CD4-positive, alpha-beta T cell (primary cell): ENCODE measurements around the gene PLP2. TPM values are rescaled to one million over a fixed set of nuclear protein-coding genes. Genes with fewer than 3 reads are reported as not detected.

Source experiments
- ATAC-seq: fragments of 200-7000 bp; cut with Tn5 transposase; one replicate; pipeline ENCODE4 v1.10.0; 2022; ENCODE audit warnings: mild to moderate bottlenecking; ENCODE audit not compliant: poor library complexity
- CTCF ChIA-PET: fragments of 350-600 bp; sonication (Branson Sonifier 250); formaldehyde crosslinking; loops from one replicate; lab custom pipeline; 2021; ENCODE audit warnings: antibody characterized with exemption, inconsistent platforms; lab: Charles Lee
- POLR2A ChIA-PET: fragments of 350-600 bp; sonication (Branson Sonifier 250); formaldehyde crosslinking; loops from one replicate; lab custom pipeline; 2021; ENCODE audit warnings: antibody characterized with exemption, inconsistent platforms; lab: Charles Lee
- DNase-seq, 14 experiments: peaks; one replicate each; pipeline ENCODE4 v3.0.0-alpha.2; 2013 to 2020; ENCODE audit warnings: mixed read lengths in 2 of 14
- H3K27ac ChIP-seq, 2 donors: one replicate each; pipeline versions ENCODE4 v1.5.1 to v1.7.0; 2013; ENCODE audit warnings: low read length in 2 of 2, low read depth in 1 of 2, mild to moderate bottlenecking in 1 of 2
- H3K27me3 ChIP-seq, 2 experiments: 1 replicate in 1 of 2; 2 replicates in 1 of 2; pipeline versions ENCODE4 v1.6.1 to v1.7.0; 2013; ENCODE audit warnings: low read length in 2 of 2, control low read depth in 1 of 2, mild to moderate bottlenecking in 1 of 2, moderate library complexity in 1 of 2; ENCODE audit not compliant: insufficient read depth in 2 of 2, control insufficient read depth in 1 of 2
- H3K36me3 ChIP-seq: one replicate; pipeline ENCODE4 v1.6.1; 2013; ENCODE audit warnings: low read length, control low read depth; ENCODE audit not compliant: insufficient read depth
- H3K4me1 ChIP-seq: one replicate; pipeline ENCODE4 v1.6.1; 2013; ENCODE audit warnings: low read length, control low read depth; ENCODE audit not compliant: insufficient read depth
- H3K4me3 ChIP-seq: one replicate; pipeline ENCODE4 v1.5.1; 2013; ENCODE audit warnings: mild to moderate bottlenecking, low read length, moderate library complexity
- H3K9me3 ChIP-seq, 2 experiments: 1 replicate in 1 of 2; 2 replicates in 1 of 2; pipeline versions ENCODE4 v1.6.1 to v1.7.0; 2013; ENCODE audit warnings: low read length in 2 of 2, mild to moderate bottlenecking in 2 of 2, control low read depth in 1 of 2, moderate library complexity in 1 of 2; ENCODE audit not compliant: control insufficient read depth in 1 of 2, insufficient read depth in 1 of 2
- H3K27ac Mint-ChIP-seq: one replicate; pipeline ENCODE4 v1.8.0; 2020; ENCODE audit warnings: mixed read lengths
- H3K27me3 Mint-ChIP-seq: one replicate; pipeline ENCODE4 v1.8.0; 2021; ENCODE audit warnings: mixed read lengths
- H3K36me3 Mint-ChIP-seq: one replicate; pipeline ENCODE4 v1.8.0; 2021; ENCODE audit warnings: low read depth, mixed read lengths
- H3K4me1 Mint-ChIP-seq: one replicate; pipeline ENCODE4 v1.8.0; 2021; ENCODE audit warnings: low read depth, mixed read lengths
- H3K4me3 Mint-ChIP-seq: one replicate; pipeline ENCODE4 v1.8.0; 2020; ENCODE audit warnings: mild to moderate bottlenecking, mixed read lengths
- H3K9me3 Mint-ChIP-seq: one replicate; pipeline ENCODE4 v1.8.0; 2020; ENCODE audit warnings: mixed read lengths
- intact Hi-C, 2 experiments: fragments of 100-400 bp; cut with DNase I in 1 of 2; cut with micrococcal nuclease in 1 of 2; formaldehyde crosslinking; loops; one replicate each; pipeline versions ENCODE4 v1.15.1 to v1.9.0; 2023 to 2025; cut with DNase I, micrococcal nuclease
- total RNA-seq, 174 experiments: library from RNA in 2 of 174; stranded (reverse) in 2 of 174; gene quantifications; one replicate each; pipeline ENCODE4 v1.2.3 and lab custom pipeline; 2021 to 2026
- TF ChIP-seq, protein P1 (sequence below): fragments of 200-600 bp; IDR thresholded peaks from one replicate; pipeline ENCODE4 v1.8.0; 2022; ENCODE audit warnings: antibody characterized with exemption, mild to moderate bottlenecking

PLP2 gene
- total RNA-seq, 2 experiments from 2014 or later = 124 to 128 TPM

DNA sequence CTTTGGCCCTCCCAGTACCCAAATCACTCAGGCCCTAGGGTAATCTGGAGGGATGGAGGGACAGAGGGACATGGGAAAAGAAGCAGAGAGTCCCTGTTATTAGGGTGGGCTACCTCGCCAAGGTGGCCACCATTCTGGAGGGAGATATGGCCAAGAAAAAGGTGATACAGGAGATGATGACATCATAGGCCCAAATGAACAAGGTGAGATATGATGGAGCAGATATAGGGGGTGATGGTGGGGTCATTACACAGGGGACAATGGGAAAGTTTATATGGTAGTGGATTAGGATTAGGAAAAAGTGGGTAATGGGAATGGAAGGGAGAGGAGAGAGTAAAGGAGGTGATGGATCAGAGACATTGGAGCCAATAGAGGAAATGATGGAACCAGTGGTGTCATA lies 41.2 kb downstream of the PLP2 start:
- TF ChIP-seq, protein P1, sequence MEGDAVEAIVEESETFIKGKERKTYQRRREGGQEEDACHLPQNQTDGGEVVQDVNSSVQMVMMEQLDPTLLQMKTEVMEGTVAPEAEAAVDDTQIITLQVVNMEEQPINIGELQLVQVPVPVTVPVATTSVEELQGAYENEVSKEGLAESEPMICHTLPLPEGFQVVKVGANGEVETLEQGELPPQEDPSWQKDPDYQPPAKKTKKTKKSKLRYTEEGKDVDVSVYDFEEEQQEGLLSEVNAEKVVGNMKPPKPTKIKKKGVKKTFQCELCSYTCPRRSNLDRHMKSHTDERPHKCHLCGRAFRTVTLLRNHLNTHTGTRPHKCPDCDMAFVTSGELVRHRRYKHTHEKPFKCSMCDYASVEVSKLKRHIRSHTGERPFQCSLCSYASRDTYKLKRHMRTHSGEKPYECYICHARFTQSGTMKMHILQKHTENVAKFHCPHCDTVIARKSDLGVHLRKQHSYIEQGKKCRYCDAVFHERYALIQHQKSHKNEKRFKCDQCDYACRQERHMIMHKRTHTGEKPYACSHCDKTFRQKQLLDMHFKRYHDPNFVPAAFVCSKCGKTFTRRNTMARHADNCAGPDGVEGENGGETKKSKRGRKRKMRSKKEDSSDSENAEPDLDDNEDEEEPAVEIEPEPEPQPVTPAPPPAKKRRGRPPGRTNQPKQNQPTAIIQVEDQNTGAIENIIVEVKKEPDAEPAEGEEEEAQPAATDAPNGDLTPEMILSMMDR = no peak

DNA sequence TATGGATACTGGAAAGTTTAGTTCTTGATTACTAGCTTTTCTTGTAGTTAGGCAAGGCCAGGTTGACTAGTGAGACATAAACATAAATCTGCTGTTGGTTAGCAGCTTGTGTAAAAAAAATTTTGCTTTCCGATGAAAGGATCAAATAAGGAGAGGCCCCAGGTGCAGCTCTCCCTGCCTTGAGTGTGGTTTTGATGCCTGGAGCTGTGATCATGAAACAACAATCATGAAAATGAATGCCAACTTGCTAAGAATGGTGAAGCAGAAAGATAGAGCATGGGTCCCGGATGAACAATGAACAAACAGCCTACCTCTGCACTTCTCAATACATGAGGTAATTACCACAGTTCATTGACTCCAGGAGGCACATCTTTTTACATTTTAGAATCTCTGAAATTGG lies 42.7 kb downstream of the PLP2 start:
- no peak overlapping the region for H3K27ac ChIP-seq
- ChIA-PET CTCF (no interaction called here), POLR2A (no interaction called here)
- no peaks in the 10 kb centered on the region for H3K4me1 ChIP-seq
- Mint-ChIP-seq H3K36me3 (no peaks in the 10 kb centered on the region), H3K27me3 (no peaks in the 10 kb centered on the region), H3K4me1 (no peaks in the 10 kb centered on the region), H3K9me3 (no peaks in the 10 kb centered on the region), H3K4me3 (no peak overlapping the region), H3K27ac (no peak overlapping the region)
- DNase-seq (no peak), ATAC-seq (no peak)
- no peaks in the 10 kb centered on the region for H3K36me3 ChIP-seq
- H3K9me3 ChIP-seq = no peaks in the 10 kb centered on the region
- H3K27me3 ChIP-seq = no peaks in the 10 kb centered on the region
- TF ChIP-seq, protein P1 = no peak
- H3K4me3 ChIP-seq = no peak overlapping the region
- intact Hi-C loops = no loop called here

More for the DNA sequence above, 41.2 kb downstream of the PLP2 start:
- no peaks in the 10 kb centered on the region for H3K9me3 Mint-ChIP-seq
- H3K4me1 ChIP-seq = no peaks in the 10 kb centered on the region
- CTCF ChIA-PET = no interaction called here
- POLR2A ChIA-PET = no interaction called here
- no peaks in the 10 kb centered on the region for H3K27me3 Mint-ChIP-seq
- no peak for DNase-seq
- H3K9me3 ChIP-seq = no peaks in the 10 kb centered on the region
- no peak overlapping the region for H3K27ac ChIP-seq
- H3K4me3 Mint-ChIP-seq = no peak overlapping the region
- H3K27me3 ChIP-seq = no peaks in the 10 kb centered on the region
- H3K4me1 Mint-ChIP-seq = no peaks in the 10 kb centered on the region
- no peaks in the 10 kb centered on the region for H3K36me3 Mint-ChIP-seq
- intact Hi-C loops = no loop called here
- no peak overlapping the region for H3K4me3 ChIP-seq
- ATAC-seq = no peak
- H3K27ac Mint-ChIP-seq = no peak overlapping the region
- no peaks in the 10 kb centered on the region for H3K36me3 ChIP-seq

DNA sequence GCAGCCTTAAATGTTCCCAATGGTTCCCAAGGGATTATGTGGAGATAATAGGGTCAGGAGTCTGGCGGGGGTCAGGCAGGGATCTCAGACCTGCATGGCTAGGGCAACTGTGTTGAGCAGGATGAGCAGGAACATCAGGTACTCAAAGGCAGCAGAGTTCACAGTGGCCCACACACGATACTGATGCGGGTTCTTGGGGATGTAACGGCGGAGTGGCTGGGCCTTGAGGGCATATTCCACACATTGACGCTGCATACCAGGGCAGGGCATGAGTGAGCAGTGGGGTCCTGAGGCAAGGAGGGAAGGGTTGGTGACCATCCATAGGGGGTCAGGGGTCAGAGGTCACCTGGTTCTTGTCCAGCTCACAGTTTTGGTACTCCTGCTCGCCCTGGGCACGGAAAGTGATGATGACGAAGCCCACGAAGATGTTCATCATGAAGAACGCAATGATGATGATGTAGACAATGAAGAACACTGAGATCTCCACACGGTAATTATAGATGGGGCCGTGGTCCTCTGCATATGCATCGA lies 43.4 kb downstream of the PLP2 start:
- no peaks in the 10 kb centered on the region for H3K36me3 ChIP-seq
- Mint-ChIP-seq H3K27me3 (no peaks in the 10 kb centered on the region), H3K4me1 (no peaks in the 10 kb centered on the region), H3K4me3 (no peak overlapping the region), H3K27ac (no peak overlapping the region), H3K9me3 (no peaks in the 10 kb centered on the region), H3K36me3 (no peaks in the 10 kb centered on the region)
- intact Hi-C loops = no loop called here
- ChIA-PET CTCF (no interaction called here), POLR2A (no interaction called here)
- H3K4me1 ChIP-seq = no peaks in the 10 kb centered on the region
- TF ChIP-seq, protein P1 = no peak
- no peak overlapping the region for H3K27ac ChIP-seq
- H3K27me3 ChIP-seq = no peaks in the 10 kb centered on the region
- H3K9me3 ChIP-seq = no peaks in the 10 kb centered on the region
- DNase-seq (no peak), ATAC-seq (no peak)
- no peak overlapping the region for H3K4me3 ChIP-seq
